OCI-LY7 (cell line): ENCODE measurements around the gene ALOXE3. TPM values are rescaled to one million over a fixed set of nuclear protein-coding genes. Genes with fewer than 3 reads are reported as not detected.
"Not testable (repeated sequence)": the region's sequence is repeated elsewhere in the genome, so short reads cannot be mapped to it uniquely, and the experiment has no call there.

Source experiments
- BruUV-seq: library from RNA; stranded (reverse); fragments of 400-500 nt; replicated peaks from 2 replicates; lab custom pipeline; 2021; lab: Mats Ljungman, UMichigan
- CTCF ChIA-PET: fragments of 300-600 bp; sonication (Branson Sonifier 250); formaldehyde crosslinking; loops from one replicate; lab custom pipeline; 2022; ENCODE audit warnings: antibody characterized with exemption; ENCODE audit not compliant: unreplicated experiment; lab: Charles Lee
- POLR2A ChIA-PET: fragments of 300-600 bp; sonication (Branson Sonifier 250); formaldehyde crosslinking; loops from one replicate; lab custom pipeline; 2022; ENCODE audit warnings: antibody characterized with exemption; lab: Charles Lee
- DNase-seq: peaks from one replicate; pipeline ENCODE4 v3.0.0-alpha.2; 2015; ENCODE audit warnings: low spot score
- H2AFZ ChIP-seq: fragments of 200-600 bp; sonication (generic), shearing (Covaris generic); 2 replicates; pipeline ENCODE4 v1.6.1; 2014; ENCODE audit warnings: mild to moderate bottlenecking, antibody characterized with exemption, low read length, moderate library complexity
- H3K27ac ChIP-seq: fragments of 200-600 bp; sonication (generic); 2 replicates; pipeline ENCODE4 v1.5.1; 2014; ENCODE audit warnings: mixed run types, low read depth, mild to moderate bottlenecking, moderate library complexity, low read length, inconsistent platforms; ENCODE audit not compliant: poor library complexity, severe bottlenecking
- H3K36me3 ChIP-seq: fragments of 200-600 bp; sonication (generic); 2 replicates; pipeline ENCODE4 v1.6.1; 2014; ENCODE audit warnings: mild to moderate bottlenecking, antibody characterized with exemption, low read length, moderate library complexity, mixed read lengths; ENCODE audit not compliant: insufficient read depth
- H3K4me1 ChIP-seq: fragments of 200-600 bp; sonication (generic); 2 replicates; pipeline ENCODE4 v1.5.1; 2014; ENCODE audit warnings: mild to moderate bottlenecking, low read length; ENCODE audit not compliant: insufficient read depth, poor library complexity, severe bottlenecking
- H3K4me2 ChIP-seq: fragments of 200-600 bp; sonication (generic); 2 replicates; pipeline ENCODE4 v1.6.1; 2014; ENCODE audit warnings: mild to moderate bottlenecking, low read length
- H3K4me3 ChIP-seq: fragments of 200-600 bp; sonication (generic); 2 replicates; pipeline ENCODE4 v1.5.1; 2014; ENCODE audit warnings: mild to moderate bottlenecking, low read depth, low read length; ENCODE audit not compliant: poor library complexity, severe bottlenecking
- H3K79me2 ChIP-seq: fragments of 200-600 bp; sonication (generic); 2 replicates; pipeline ENCODE4 v1.6.1; 2016; ENCODE audit warnings: low read depth, mild to moderate bottlenecking, low read length, moderate library complexity, mixed read lengths; ENCODE audit not compliant: insufficient read depth
- H3K9me2 ChIP-seq: fragments of 200-600 bp; sonication (generic); 2 replicates; pipeline ENCODE4 v1.6.1; 2016; ENCODE audit warnings: mild to moderate bottlenecking, low read length, mixed read lengths; ENCODE audit not compliant: insufficient read depth
- H3K9me3 ChIP-seq: fragments of 200-600 bp; sonication (generic); 2 replicates; pipeline ENCODE4 v1.6.1; 2014; ENCODE audit warnings: mild to moderate bottlenecking, mixed run types, low read length, mixed read lengths
- H4K20me1 ChIP-seq: fragments of 200-600 bp; sonication (generic); 2 replicates; pipeline ENCODE4 v1.6.1; 2014; ENCODE audit warnings: mild to moderate bottlenecking, antibody characterized with exemption, low read length, moderate library complexity, mixed read lengths; ENCODE audit not compliant: insufficient read depth
- CTCF ChIP-seq: fragments of 200-600 bp; sonication (generic); conservative IDR thresholded peaks from 2 replicates; pipeline ENCODE4 v1.5.1; 2014; ENCODE audit warnings: mild to moderate bottlenecking, antibody characterized with exemption, low read length, moderate library complexity, mixed read lengths
- EZH2phosphoT487 ChIP-seq: fragments of 200-600 bp; sonication (generic); IDR thresholded peaks from 2 replicates; pipeline ENCODE4 v1.6.1; 2018; ENCODE audit warnings: low read depth, borderline replicate concordance, mild to moderate bottlenecking, mixed run types, antibody characterized with exemption, low read length, moderate library complexity, mixed read lengths
- intact Hi-C: fragments of 100-400 bp; cut with micrococcal nuclease; formaldehyde crosslinking; loops from one replicate; pipeline ENCODE4 v1.10.0; 2022; ENCODE audit not compliant: unreplicated experiment
- total RNA-seq, 2 experiments: library from RNA; depleted of rRNA in 1 of 2; stranded (reverse); fragments of >200 nt in 1 of 2; shearing (Covaris generic) in 1 of 2; gene quantifications; 2 replicates each; pipeline ENCODE4 v1.2.3, GENCODE V29; 2014 to 2022

The ALOXE3 gene
- total RNA-seq, 2 experiments from 2014 or later = 0.10 TPM; not detected in 1

- CTCF ChIA-PET = interaction anchor here (0.5 to 0.9 kb wide), 2 partner anchors 30 to 132 kb away, joined by 3 read pairs; no protein-coding TSS in a partner anchor
- Histone ChIP-seq H3K4me3 (peak overlapping the region; percentile 74), H3K27ac (no peak overlapping the region)
These were observed 38.0 kb downstream of the ALOXE3 start for GRCh38 chr17:8080208-8080798.

GRCh38 chr17:8079291-8080207 lies 38.8 kb downstream of the ALOXE3 start:
- Histone ChIP-seq H3K79me2 (no peaks in the 10 kb centered on the region), H3K36me3 (0 out of 2 replicates have a peak, but pooled peaks cover 8% of the 10 kb centered on the region), H2AFZ (peak overlapping the region; percentile 87), H3K9me3 (no peaks in the 10 kb centered on the region), H3K4me1 (peaks cover 6% of the 10 kb centered on the region), H3K4me3 (peak overlapping the region; percentile 74), H3K27ac (peak overlapping the region; percentile 67), H3K9me2 (no peaks in the 10 kb centered on the region), H4K20me1 (no peaks in the 10 kb centered on the region), H3K4me2 (peak overlapping the region; percentile 79)
- BruUV-seq = no TSS peak
- DNase-seq = peak; percentile 90
- TF ChIP-seq EZH2phosphoT487 = no peak
- TF ChIP-seq CTCF = peak; percentile 84
- ChIA-PET CTCF (interaction anchor here (0.5 to 1.0 kb wide), 5 partner anchors 11 to 133 kb away, joined by 3 to 6 read pairs (median 4); no protein-coding TSS in a partner anchor), POLR2A (interaction anchor here (0.9 kb wide), 1 partner anchor 12 kb away, joined by 3 read pairs; no protein-coding TSS in a partner anchor)
- intact Hi-C loops = loop anchor here (1.0 to 2.0 kb wide), 3 partner anchors 19 to 39 kb away; partner anchors contain the start of gene ALOXE3

More at GRCh38 chr17:8080208-8080798, 38.0 kb downstream of the ALOXE3 start:
- TF ChIP-seq CTCF = no peak; the same call in 1 of the 2 replicates
- Histone ChIP-seq H3K9me2 (no peaks in the 10 kb centered on the region), H3K79me2 (no peaks in the 10 kb centered on the region), H3K36me3 (0 out of 2 replicates have a peak, but pooled peaks cover 8% of the 10 kb centered on the region), H3K4me2 (peak overlapping the region; percentile 79), H3K4me1 (peaks cover 6% of the 10 kb centered on the region), H4K20me1 (no peaks in the 10 kb centered on the region), H3K9me3 (no peaks in the 10 kb centered on the region), H2AFZ (no peak overlapping the region)
- no peak for DNase-seq
- POLR2A ChIA-PET = no interaction called here
- intact Hi-C loops = no loop called here
- BruUV-seq = no TSS peak

GRCh38 chr17:8077939-8078338 lies 40.4 kb downstream of the ALOXE3 start:
- H3K36me3 ChIP-seq, H3K9me2 ChIP-seq, H3K79me2 ChIP-seq, H3K4me2 ChIP-seq, H3K27ac ChIP-seq, H3K9me3 ChIP-seq, BruUV-seq, DNase-seq, H2AFZ ChIP-seq, H4K20me1 ChIP-seq, H3K4me3 ChIP-seq: not testable (repeated sequence)
- H3K4me1 ChIP-seq = peaks cover 10% of the 10 kb centered on the region
- intact Hi-C loops = loop anchor here (2.0 kb wide), 1 partner anchor 17 kb away; no protein-coding TSS in a partner anchor
- ChIA-PET CTCF (interaction anchor here (1.3 kb wide), 1 partner anchor 17 kb away, joined by 3 read pairs; no protein-coding TSS in a partner anchor), POLR2A (interaction anchor here (1.4 kb wide), 1 partner anchor 10 kb away, joined by 6 read pairs; the partner anchor contains the start of gene ALOX12B)
